H1 (cell line): ENCODE results near the gene CHMP5. TPM values are rescaled to one million over a fixed set of nuclear protein-coding genes. Genes with fewer than 3 reads are reported as not detected.

Source experiments
- CTCF ChIA-PET: fragments of 300-600 bp; sonication (Branson Sonifier 250); formaldehyde crosslinking; loops from one replicate; lab custom pipeline; 2021; ENCODE audit not compliant: partially characterized antibody; lab: Charles Lee
- POLR2A ChIA-PET: fragments of 300-600 bp; sonication (Branson Sonifier 250); formaldehyde crosslinking; loops from one replicate; lab custom pipeline; 2021; ENCODE audit warnings: inconsistent platforms; ENCODE audit not compliant: partially characterized antibody; lab: Charles Lee
- DNase-seq, 2 experiments: peaks; one replicate each; pipeline versions ENCODE4 v3.0.0 to v3.0.0-alpha.2; 2010 to 2022; ENCODE audit warnings: low spot score in 2 of 2, low read depth in 1 of 2, mixed read lengths in 1 of 2
- FAIRE-seq: peaks from 2 replicates; lab custom pipeline; 2011; peaks lifted over from hg19 to GRCh38; lab: Jason Lieb, UNC
- H2AFZ ChIP-seq: 2 replicates; pipeline ENCODE4 v1.8.1; 2012; ENCODE audit warnings: low read length, inconsistent platforms
- H2AK5ac ChIP-seq: 2 replicates; pipeline ENCODE4 v1.6.1; 2013; ENCODE audit warnings: low read depth, low read length
- H2BK120ac ChIP-seq: replicated peaks from 2 replicates; pipeline ENCODE3; 2013; ENCODE audit warnings: low read depth, low read length, inconsistent platforms
- H2BK12ac ChIP-seq: 2 replicates; pipeline ENCODE4 v1.6.1; 2013; ENCODE audit warnings: low read depth, low read length
- H2BK15ac ChIP-seq: 2 replicates; pipeline ENCODE4 v1.6.1; 2013; ENCODE audit warnings: low read length
- H2BK20ac ChIP-seq: 2 replicates; pipeline ENCODE4 v1.6.1; 2013; ENCODE audit warnings: low read length
- H2BK5ac ChIP-seq: 2 replicates; pipeline ENCODE4 v1.6.1; 2013; ENCODE audit warnings: low read depth, low read length
- H3K14ac ChIP-seq: 2 replicates; pipeline ENCODE4 v1.6.1; 2013; ENCODE audit warnings: inconsistent platforms; ENCODE audit not compliant: insufficient read length
- H3K18ac ChIP-seq: 2 replicates; pipeline ENCODE4 v1.6.1; 2013; ENCODE audit warnings: low read length; ENCODE audit errors: extremely low read depth
- H3K23ac ChIP-seq: 2 replicates; pipeline ENCODE4 v1.6.1; 2013; ENCODE audit warnings: inconsistent platforms; ENCODE audit not compliant: insufficient read length
- H3K23me2 ChIP-seq: 2 replicates; pipeline ENCODE4 v1.6.1; 2013; ENCODE audit warnings: low read depth, low read length
- H3K27ac ChIP-seq: 2 replicates; pipeline ENCODE4 v1.6.1; 2011; ENCODE audit warnings: low read depth, low read length, inconsistent platforms
- H3K27me3 ChIP-seq, 4 experiments: replicated peaks in 1 of 4; 1 replicate in 1 of 4; 2 replicates in 3 of 4; pipeline versions ENCODE4 v1.6.1 to v1.8.1; 2011 to 2013; ENCODE audit warnings: low read length in 3 of 4, mild to moderate bottlenecking in 3 of 4, inconsistent platforms in 2 of 4, mixed read lengths in 2 of 4, moderate library complexity in 1 of 4; ENCODE audit not compliant: control insufficient read depth in 3 of 4, insufficient read depth in 3 of 4; ENCODE audit errors: extremely low read depth in 1 of 4
- H3K36me3 ChIP-seq, 4 experiments: 2 replicates each; pipeline versions ENCODE4 v1.6.1 to v1.8.1; 2011 to 2013; ENCODE audit warnings: mild to moderate bottlenecking in 4 of 4, low read length in 3 of 4, moderate library complexity in 2 of 4, control low read depth in 1 of 4, inconsistent platforms in 1 of 4; ENCODE audit not compliant: insufficient read depth in 4 of 4, control insufficient read depth in 2 of 4
- H3K4ac ChIP-seq: replicated peaks from 2 replicates; pipeline ENCODE3; 2013; ENCODE audit warnings: low read length, low read depth, mixed read lengths, inconsistent platforms; ENCODE audit not compliant: insufficient read length
- H3K4me1 ChIP-seq, 4 experiments: replicated peaks in 1 of 4; 1 replicate in 1 of 4; 2 replicates in 3 of 4; pipeline versions ENCODE4 v1.6.1 to v1.8.1; 2011 to 2013; ENCODE audit warnings: low read length in 3 of 4, inconsistent platforms in 2 of 4, mixed read lengths in 1 of 4; ENCODE audit not compliant: insufficient read depth in 4 of 4, control insufficient read depth in 3 of 4
- H3K4me2 ChIP-seq, 2 experiments: 2 replicates each; pipeline versions ENCODE4 v1.6.1 to v1.8.1; 2011 to 2013; ENCODE audit warnings: low read depth in 2 of 2, low read length in 2 of 2, control low read depth in 1 of 2, inconsistent platforms in 1 of 2, mild to moderate bottlenecking in 1 of 2; ENCODE audit not compliant: insufficient read depth in 1 of 2
- H3K4me3 ChIP-seq, 4 experiments: fragments of 200-600, 300-600 bp in 1 of 4; sonication (generic), shearing (Covaris generic), sonication (Bioruptor Twin) in 1 of 4; 2 replicates each; pipeline versions ENCODE4 v1.5.1 to v1.8.1; 2011 to 2016; ENCODE audit warnings: low read length in 4 of 4, low read depth in 3 of 4, control low read depth in 2 of 4, inconsistent platforms in 2 of 4, mild to moderate bottlenecking in 2 of 4, mixed read lengths in 1 of 4, moderate library complexity in 1 of 4; ENCODE audit not compliant: insufficient read depth in 2 of 4; ENCODE audit errors: extremely low read depth in 1 of 4
- H3K56ac ChIP-seq: replicated peaks from 2 replicates; pipeline ENCODE3; 2013; ENCODE audit warnings: low read depth, mild to moderate bottlenecking, mixed read lengths, low read length, inconsistent platforms; ENCODE audit not compliant: insufficient read length
- H3K79me1 ChIP-seq: 2 replicates; pipeline ENCODE4 v1.6.1; 2013; ENCODE audit warnings: low read depth, low read length, control low read depth
- H3K79me2 ChIP-seq, 2 experiments: 2 replicates each; pipeline versions ENCODE4 v1.6.1 to v1.8.1; 2012 to 2013; ENCODE audit warnings: low read length in 2 of 2, mild to moderate bottlenecking in 2 of 2, inconsistent platforms in 1 of 2; ENCODE audit not compliant: insufficient read depth in 2 of 2, control insufficient read depth in 1 of 2
- H3K9ac ChIP-seq, 4 experiments: replicated peaks in 1 of 4; 1 replicate in 1 of 4; 2 replicates in 3 of 4; pipeline versions ENCODE4 v1.6.1 to v1.8.1; 2011 to 2013; ENCODE audit warnings: low read depth in 3 of 4, low read length in 3 of 4, control low read depth in 2 of 4, mild to moderate bottlenecking in 2 of 4, moderate library complexity in 2 of 4, inconsistent platforms in 1 of 4; ENCODE audit errors: extremely low read depth in 1 of 4
- H3K9me3 ChIP-seq, 2 experiments: 2 replicates each; pipeline versions ENCODE4 v1.6.1 to v1.8.1; 2012 to 2013; ENCODE audit warnings: mild to moderate bottlenecking in 2 of 2, moderate library complexity in 2 of 2, control low read depth in 1 of 2, inconsistent platforms in 1 of 2, low read depth in 1 of 2, low read length in 1 of 2, mixed read lengths in 1 of 2; ENCODE audit not compliant: insufficient read depth in 2 of 2
- H4K20me1 ChIP-seq, 2 experiments: replicated peaks in 1 of 2; 2 replicates each; pipeline versions ENCODE3 to v1.8.1; 2011 to 2013; ENCODE audit warnings: inconsistent platforms in 2 of 2, low read length in 2 of 2, mild to moderate bottlenecking in 1 of 2; ENCODE audit not compliant: insufficient read depth in 2 of 2, control insufficient read depth in 1 of 2
- H4K5ac ChIP-seq: 2 replicates; pipeline ENCODE4 v1.6.1; 2013; ENCODE audit warnings: low read length, low read depth, mixed read lengths, inconsistent platforms; ENCODE audit not compliant: insufficient read length
- H4K8ac ChIP-seq: 2 replicates; pipeline ENCODE4 v1.8.0; 2013; ENCODE audit warnings: mild to moderate bottlenecking, moderate library complexity, low read length, inconsistent platforms; ENCODE audit not compliant: insufficient read depth; ENCODE audit errors: extremely low read depth
- H4K91ac ChIP-seq: replicated peaks from 2 replicates; pipeline ENCODE3; 2013; ENCODE audit warnings: low read length, mixed read lengths, inconsistent platforms; ENCODE audit not compliant: insufficient read length
- BRCA1 ChIP-seq: IDR thresholded peaks from 2 replicates; pipeline ENCODE4 v1.6.1; 2012; ENCODE audit warnings: low read depth, low read length, improper control_type of control experiment
- CREB1 ChIP-seq: IDR thresholded peaks from 2 replicates; pipeline ENCODE4 v1.6.1; 2012; ENCODE audit warnings: inconsistent platforms
- EP300 ChIP-seq, 2 experiments: IDR thresholded peaks; 1 replicate in 1 of 2; 2 replicates in 1 of 2; pipeline ENCODE4 v1.6.1; 2011 to 2012; ENCODE audit warnings: low read depth in 2 of 2, low read length in 2 of 2, mild to moderate bottlenecking in 2 of 2, borderline replicate concordance in 1 of 2, inconsistent platforms in 1 of 2, moderate library complexity in 1 of 2
- GABPA ChIP-seq: IDR thresholded peaks from 2 replicates; pipeline ENCODE4 v1.6.1; 2011; ENCODE audit warnings: mild to moderate bottlenecking, low read length, moderate library complexity, borderline replicate concordance; ENCODE audit not compliant: insufficient read depth
- RFX5 ChIP-seq: IDR thresholded peaks from 2 replicates; pipeline ENCODE4 v1.6.1; 2011; ENCODE audit warnings: low read depth, low read length, improper control_type of control experiment, borderline replicate concordance
- SRF ChIP-seq: IDR thresholded peaks from 2 replicates; pipeline ENCODE4 v1.6.1; 2011; ENCODE audit warnings: mild to moderate bottlenecking, low read depth, low read length, moderate library complexity
- TBP ChIP-seq: IDR thresholded peaks from 2 replicates; pipeline ENCODE4 v1.6.1; 2011; ENCODE audit warnings: low read depth, low read length, improper control_type of control experiment
- WGBS, 2 experiments: shearing (Covaris generic) in 1 of 2; methylation state at CpG; one replicate each; pipeline versions ENCODE4 v1.1.6 to v1.1.7; 2013 to 2015; ENCODE audit warnings: low lambda C conversion rate in 2 of 2, mixed read lengths in 2 of 2, inconsistent platforms in 1 of 2, low coverage in 1 of 2, missing lambda C conversion rate in 1 of 2; ENCODE audit not compliant: insufficient replicate concordance in 2 of 2, insufficient coverage in 1 of 2, insufficient read length in 1 of 2; ENCODE audit errors: extremely low coverage in 1 of 2, missing lambda C conversion rate in 1 of 2; 5-methylcytosine and 5-hydroxymethylcytosine counted together
- polyA plus RNA-seq, 7 experiments: library from polyadenylated mRNA; depleted of rRNA in 3 of 7; stranded (reverse) in 5 of 7; unstranded in 2 of 7; fragments of >200 nt in 5 of 7; fragments of 200-250 nt in 2 of 7; gene quantifications; 1 replicate in 5 of 7; 2 replicates in 1 of 7; 4 replicates in 1 of 7; pipeline versions ENCODE4 v1.2.1 to v1.2.3, GENCODE V29; 2011 to 2013; ENCODE audit warnings: missing spikeins in 2 of 7, mixed read lengths in 2 of 7
- total RNA-seq: library from RNA; stranded (reverse); fragmentation: NEBNext Ultra II Directional; extraction: Animal tissue kit (Norgen Biotek cat#: 25700); gene quantifications from 2 replicates; pipeline ENCODE4 v1.2.1, GENCODE V29; 2021
- TF ChIP-seq, protein P1 (sequence below): IDR thresholded peaks from 2 replicates; pipeline ENCODE4 v1.6.1; 2012; ENCODE audit warnings: low read length, inconsistent platforms
- TF ChIP-seq, protein P2 (sequence below), 3 experiments: IDR thresholded peaks; 1 replicate in 2 of 3; 2 replicates in 1 of 3; pipeline versions ENCODE4 v1.5.1 to v1.6.1; 2011; ENCODE audit warnings: low read length in 3 of 3, mild to moderate bottlenecking in 3 of 3, inconsistent platforms in 2 of 3, low read depth in 1 of 3, moderate library complexity in 1 of 3; ENCODE audit not compliant: insufficient read depth in 1 of 3; ENCODE audit errors: control extremely low read depth in 1 of 3

The CHMP5 gene
- total and polyA plus RNA-seq, 2 of the 8 experiments (the other 6 are each of a cell fraction or from before 2014, with no cell fraction given) = 25.0 to 47.3 TPM

DNA sequence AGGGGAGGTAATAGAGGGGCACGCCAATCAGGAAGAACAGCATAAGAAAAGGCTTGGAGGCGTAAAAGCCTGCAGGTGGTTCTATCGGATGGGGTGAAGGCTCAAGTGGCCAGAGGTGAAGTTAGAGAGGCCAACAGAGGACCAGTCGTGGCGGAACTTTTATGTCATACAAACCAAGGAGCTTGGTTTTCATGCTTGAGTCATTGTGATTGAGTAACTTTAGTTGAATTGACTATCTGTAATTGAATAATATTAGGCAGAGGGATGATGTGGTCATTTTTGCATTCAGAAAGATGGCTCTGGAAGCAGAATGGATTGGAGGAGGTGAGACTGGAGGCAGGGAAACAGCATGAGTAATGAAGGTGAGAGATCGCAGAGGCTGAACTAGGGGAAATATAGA, 32.0 kb upstream of the CHMP5 start:
- no peaks in the 10 kb centered on the region for H3K9me3 ChIP-seq
- no peak overlapping the region for H3K4ac ChIP-seq
- no peak overlapping the region for H3K4me2 ChIP-seq
- no peak overlapping the region for H3K4me3 ChIP-seq
- FAIRE-seq = no peak
- H2AFZ ChIP-seq = no peak overlapping the region
- H3K79me2 ChIP-seq = no peaks in the 10 kb centered on the region
- POLR2A ChIA-PET = interaction anchor here (1.2 to 2.0 kb wide), 3 partner anchors 9 to 159 kb away, joined by 3 to 8 read pairs (median 7); partner anchors contain the start of gene SMU1
- H3K14ac ChIP-seq = no peak overlapping the region
- no peak overlapping the region for H2BK5ac ChIP-seq
- H2AK5ac ChIP-seq = no peak overlapping the region
- no peak overlapping the region for H2BK20ac ChIP-seq
- DNase-seq = no peak
- no peak overlapping the region for H3K9ac ChIP-seq
- no peaks in the 10 kb centered on the region for H3K79me1 ChIP-seq
- no peak overlapping the region for H3K23ac ChIP-seq
- no peaks in the 10 kb centered on the region; a peak in 2 of 7 replicates for H3K27me3 ChIP-seq
- no peak overlapping the region for H3K27ac ChIP-seq
- H2BK15ac ChIP-seq = no peak overlapping the region
- H4K20me1 ChIP-seq = no peaks in the 10 kb centered on the region
- WGBS, 2 experiments = 85% methylated on average over 6 of the region's 6 CpGs; no CpG with 5 or more reads in 1 of the 2 experiments
- no peak overlapping the region for H3K56ac ChIP-seq
- no peak overlapping the region for H2BK120ac ChIP-seq
- no peak overlapping the region for H2BK12ac ChIP-seq
- H4K5ac ChIP-seq = no peak overlapping the region
- no peak overlapping the region for H4K91ac ChIP-seq
- no peak overlapping the region for H3K18ac ChIP-seq
- CTCF ChIA-PET = interaction anchor here (1.0 to 1.3 kb wide), 4 partner anchors 9 to 157 kb away, joined by 3 to 5 read pairs (median 4); partner anchors contain the start of gene SMU1
- peaks cover 0 to 2% (median 0%) of the 10 kb centered on the region in 4 experiments; a peak in 1 of 7 replicates for H3K4me1 ChIP-seq
- no peaks in the 10 kb centered on the region; the same call in 1 of the 2 replicates for H3K23me2 ChIP-seq
- H4K8ac ChIP-seq = no peak overlapping the region
- no peaks in the 10 kb centered on the region for H3K36me3 ChIP-seq
- TF ChIP-seq, protein P1, sequence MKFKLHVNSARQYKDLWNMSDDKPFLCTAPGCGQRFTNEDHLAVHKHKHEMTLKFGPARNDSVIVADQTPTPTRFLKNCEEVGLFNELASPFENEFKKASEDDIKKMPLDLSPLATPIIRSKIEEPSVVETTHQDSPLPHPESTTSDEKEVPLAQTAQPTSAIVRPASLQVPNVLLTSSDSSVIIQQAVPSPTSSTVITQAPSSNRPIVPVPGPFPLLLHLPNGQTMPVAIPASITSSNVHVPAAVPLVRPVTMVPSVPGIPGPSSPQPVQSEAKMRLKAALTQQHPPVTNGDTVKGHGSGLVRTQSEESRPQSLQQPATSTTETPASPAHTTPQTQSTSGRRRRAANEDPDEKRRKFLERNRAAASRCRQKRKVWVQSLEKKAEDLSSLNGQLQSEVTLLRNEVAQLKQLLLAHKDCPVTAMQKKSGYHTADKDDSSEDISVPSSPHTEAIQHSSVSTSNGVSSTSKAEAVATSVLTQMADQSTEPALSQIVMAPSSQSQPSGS = no peak
- TF ChIP-seq GABPA (no peak), SRF (no peak), EP300 (IDR thresholded peaks at IDR 0.05; ENCODE audit: borderline replicate concordance in 1 of 2, low read depth in 2 of 2, low read length in 2 of 2) (no peak), BRCA1 (no peak), TBP (no peak), CREB1 (no peak), RFX5 (no peak)
- TF ChIP-seq, protein P2, sequence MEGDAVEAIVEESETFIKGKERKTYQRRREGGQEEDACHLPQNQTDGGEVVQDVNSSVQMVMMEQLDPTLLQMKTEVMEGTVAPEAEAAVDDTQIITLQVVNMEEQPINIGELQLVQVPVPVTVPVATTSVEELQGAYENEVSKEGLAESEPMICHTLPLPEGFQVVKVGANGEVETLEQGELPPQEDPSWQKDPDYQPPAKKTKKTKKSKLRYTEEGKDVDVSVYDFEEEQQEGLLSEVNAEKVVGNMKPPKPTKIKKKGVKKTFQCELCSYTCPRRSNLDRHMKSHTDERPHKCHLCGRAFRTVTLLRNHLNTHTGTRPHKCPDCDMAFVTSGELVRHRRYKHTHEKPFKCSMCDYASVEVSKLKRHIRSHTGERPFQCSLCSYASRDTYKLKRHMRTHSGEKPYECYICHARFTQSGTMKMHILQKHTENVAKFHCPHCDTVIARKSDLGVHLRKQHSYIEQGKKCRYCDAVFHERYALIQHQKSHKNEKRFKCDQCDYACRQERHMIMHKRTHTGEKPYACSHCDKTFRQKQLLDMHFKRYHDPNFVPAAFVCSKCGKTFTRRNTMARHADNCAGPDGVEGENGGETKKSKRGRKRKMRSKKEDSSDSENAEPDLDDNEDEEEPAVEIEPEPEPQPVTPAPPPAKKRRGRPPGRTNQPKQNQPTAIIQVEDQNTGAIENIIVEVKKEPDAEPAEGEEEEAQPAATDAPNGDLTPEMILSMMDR (IDR thresholded peaks at IDR 0.05; ENCODE audit: control extremely low read depth in 1 of 3, insufficient read depth in 1 of 3, low read depth in 1 of 3, low read length in 3 of 3) = no peak
